Karpas-422 (cell line): ENCODE data around the gene ITGA5. TPM values are rescaled to one million over a fixed set of nuclear protein-coding genes. Genes with fewer than 3 reads are reported as not detected.

Experiments
- DNase-seq: peaks from one replicate; pipeline ENCODE4 v3.0.0-alpha.2; 2015
- H2AFZ ChIP-seq: fragments of 200-600 bp; sonication (generic); 2 replicates; pipeline ENCODE4 v1.6.1; 2014; ENCODE audit warnings: antibody characterized with exemption, low read length, mixed read lengths
- H3K27ac ChIP-seq: fragments of 200-600 bp; sonication (generic); 2 replicates; pipeline ENCODE4 v1.5.1; 2014; ENCODE audit warnings: mild to moderate bottlenecking, low read length, moderate library complexity
- H3K27me3 ChIP-seq: fragments of 200-600 bp; sonication (generic); 2 replicates; pipeline ENCODE4 v1.6.1; 2014; ENCODE audit warnings: low read length, mixed read lengths
- H3K36me3 ChIP-seq: fragments of 200-600 bp; sonication (generic); 2 replicates; pipeline ENCODE4 v1.6.1; 2014; ENCODE audit warnings: low read length, mixed read lengths; ENCODE audit not compliant: insufficient read depth
- H3K4me1 ChIP-seq: fragments of 200-600 bp; sonication (generic); 2 replicates; pipeline ENCODE4 v1.6.1; 2014; ENCODE audit warnings: mild to moderate bottlenecking, low read length, mixed read lengths
- H3K4me2 ChIP-seq: fragments of 200-600 bp; sonication (generic); 2 replicates; pipeline ENCODE4 v1.6.1; 2014; ENCODE audit warnings: low read length, low read depth, mild to moderate bottlenecking; ENCODE audit not compliant: poor library complexity, severe bottlenecking
- H3K4me3 ChIP-seq: fragments of 200-600 bp; sonication (generic); 2 replicates; pipeline ENCODE4 v1.5.1; 2014; ENCODE audit warnings: mild to moderate bottlenecking, antibody characterized with exemption, low read length, mixed read lengths
- H3K79me2 ChIP-seq: fragments of 200-600 bp; sonication (generic); 2 replicates; pipeline ENCODE4 v1.6.1; 2014; ENCODE audit warnings: mild to moderate bottlenecking, low read length, mixed read lengths
- H3K9ac ChIP-seq: fragments of 200-600 bp; sonication (generic); 2 replicates; pipeline ENCODE4 v1.6.0; 2014; ENCODE audit warnings: low read length
- H3K9me2 ChIP-seq: fragments of 200-600 bp; sonication (generic), shearing (Covaris generic); replicated peaks from 2 replicates; pipeline ENCODE4 v1.6.0; 2014; ENCODE audit warnings: mild to moderate bottlenecking, low read length, moderate library complexity; ENCODE audit not compliant: insufficient read depth
- H3K9me3 ChIP-seq: fragments of 300-700, 200-600 bp; sonication (generic); 2 replicates; pipeline ENCODE4 v1.6.1; 2014; ENCODE audit warnings: low read length, mixed read lengths
- H4K20me1 ChIP-seq: fragments of 200-600 bp; sonication (generic); 2 replicates; pipeline ENCODE4 v1.6.1; 2014; ENCODE audit warnings: mild to moderate bottlenecking, antibody characterized with exemption, low read length, low read depth; ENCODE audit not compliant: insufficient read depth
- total RNA-seq: library from RNA; depleted of rRNA; stranded (reverse); fragments of >200 nt; shearing (Covaris generic); gene quantifications from 2 replicates; pipeline ENCODE4 v1.2.3, GENCODE V29; 2014; ENCODE audit warnings: low replicate concordance

ITGA5 gene
- total RNA-seq, 1 experiment from 2014 or later = not detected

- no peaks in the 10 kb centered on the region for H3K27me3 ChIP-seq
- no peak overlapping the region for H3K27ac ChIP-seq
- no peak overlapping the region for H3K4me3 ChIP-seq
- no peaks in the 10 kb centered on the region; the same call in 1 of the 2 replicates for H4K20me1 ChIP-seq
- no peaks in the 10 kb centered on the region for H3K9me2 ChIP-seq
- H3K9ac ChIP-seq = no peak overlapping the region
- no peaks in the 10 kb centered on the region for H3K79me2 ChIP-seq
- no peaks in the 10 kb centered on the region for H3K9me3 ChIP-seq
- H3K36me3 ChIP-seq = 0 out of 2 replicates have a peak, but pooled peaks cover 3% of the 10 kb centered on the region
- no peak overlapping the region for H3K4me2 ChIP-seq
- no peak overlapping the region for H2AFZ ChIP-seq
- no peak for DNase-seq
- peaks cover 6% of the 10 kb centered on the region for H3K4me1 ChIP-seq
Measured at GRCh38 chr12:54452628-54453027, 33.6 kb upstream of the ITGA5 start.

GRCh38 chr12:54448344-54448743 lies 29.3 kb upstream of the ITGA5 start:
- no peak for DNase-seq
- Histone ChIP-seq H3K4me1 (peaks cover 6% of the 10 kb centered on the region), H3K27me3 (no peaks in the 10 kb centered on the region), H3K36me3 (no peaks in the 10 kb centered on the region), H3K4me3 (no peak overlapping the region), H3K9ac (no peak overlapping the region), H3K4me2 (no peak overlapping the region), H3K9me3 (no peaks in the 10 kb centered on the region), H2AFZ (no peak overlapping the region), H4K20me1 (no peaks in the 10 kb centered on the region; the same call in 1 of the 2 replicates), H3K27ac (no peak overlapping the region), H3K79me2 (no peaks in the 10 kb centered on the region), H3K9me2 (no peaks in the 10 kb centered on the region)

GRCh38 chr12:54447917-54448316 lies 28.9 kb upstream of the ITGA5 start:
- DNase-seq = no peak
- Histone ChIP-seq H3K9me2 (no peaks in the 10 kb centered on the region), H3K79me2 (no peaks in the 10 kb centered on the region), H4K20me1 (no peaks in the 10 kb centered on the region; the same call in 1 of the 2 replicates), H3K9me3 (no peaks in the 10 kb centered on the region), H3K36me3 (no peaks in the 10 kb centered on the region), H3K27ac (no peak overlapping the region), H3K9ac (no peak overlapping the region), H3K4me2 (no peak overlapping the region), H2AFZ (no peak overlapping the region), H3K4me1 (peaks cover 9% of the 10 kb centered on the region), H3K4me3 (no peak overlapping the region), H3K27me3 (no peaks in the 10 kb centered on the region)

GRCh38 chr12:54444206-54444605 lies 25.1 kb upstream of the ITGA5 start:
- Histone ChIP-seq H2AFZ (no peak overlapping the region), H3K79me2 (no peaks in the 10 kb centered on the region), H3K4me1 (peaks cover 6% of the 10 kb centered on the region; the same call in 1 of the 2 replicates), H3K9me3 (no peaks in the 10 kb centered on the region), H3K27ac (no peak overlapping the region), H3K36me3 (no peaks in the 10 kb centered on the region), H3K27me3 (no peaks in the 10 kb centered on the region), H3K4me3 (no peak overlapping the region), H3K4me2 (no peak overlapping the region), H3K9ac (no peak overlapping the region), H3K9me2 (no peaks in the 10 kb centered on the region), H4K20me1 (no peaks in the 10 kb centered on the region)
- DNase-seq = no peak

- Histone ChIP-seq H4K20me1 (no peaks in the 10 kb centered on the region), H3K4me2 (no peak overlapping the region), H3K36me3 (no peaks in the 10 kb centered on the region), H3K9me2 (no peaks in the 10 kb centered on the region), H3K27me3 (no peaks in the 10 kb centered on the region), H3K4me3 (no peak overlapping the region), H3K79me2 (no peaks in the 10 kb centered on the region), H3K9me3 (no peaks in the 10 kb centered on the region), H3K4me1 (peaks cover 6% of the 10 kb centered on the region; the same call in 1 of the 2 replicates), H3K27ac (no peak overlapping the region), H2AFZ (no peak overlapping the region), H3K9ac (no peak overlapping the region)
- no peak for DNase-seq
Measured at GRCh38 chr12:54443446-54443845, 24.4 kb upstream of the ITGA5 start.

- DNase-seq = no peak
- Histone ChIP-seq H4K20me1 (no peaks in the 10 kb centered on the region), H3K4me3 (no peak overlapping the region), H3K9me3 (no peaks in the 10 kb centered on the region), H3K27ac (no peak overlapping the region), H3K4me2 (no peak overlapping the region), H3K9me2 (no peaks in the 10 kb centered on the region), H3K79me2 (no peaks in the 10 kb centered on the region), H3K36me3 (no peaks in the 10 kb centered on the region), H2AFZ (no peak overlapping the region), H3K27me3 (no peaks in the 10 kb centered on the region), H3K4me1 (peaks cover 6% of the 10 kb centered on the region; the same call in 1 of the 2 replicates), H3K9ac (no peak overlapping the region)
Measured at GRCh38 chr12:54442961-54443360, 23.9 kb upstream of the ITGA5 start.

GRCh38 chr12:54442099-54442498 lies 23.0 kb upstream of the ITGA5 start:
- H3K4me3 ChIP-seq = no peak overlapping the region
- no peak overlapping the region for H3K9ac ChIP-seq
- H3K9me2 ChIP-seq = no peaks in the 10 kb centered on the region
- no peak overlapping the region for H3K27ac ChIP-seq
- H3K79me2 ChIP-seq = no peaks in the 10 kb centered on the region
- H3K36me3 ChIP-seq = no peaks in the 10 kb centered on the region
- H3K4me1 ChIP-seq = peaks cover 6% of the 10 kb centered on the region; the same call in 1 of the 2 replicates
- no peak for DNase-seq
- no peaks in the 10 kb centered on the region for H4K20me1 ChIP-seq
- no peak overlapping the region for H3K4me2 ChIP-seq
- no peaks in the 10 kb centered on the region for H3K9me3 ChIP-seq
- H2AFZ ChIP-seq = no peak overlapping the region
- no peaks in the 10 kb centered on the region for H3K27me3 ChIP-seq

- H3K9ac ChIP-seq = no peak overlapping the region
- no peaks in the 10 kb centered on the region for H3K36me3 ChIP-seq
- no peaks in the 10 kb centered on the region for H3K27me3 ChIP-seq
- H3K4me1 ChIP-seq = peaks cover 6% of the 10 kb centered on the region; the same call in 1 of the 2 replicates
- no peak overlapping the region for H3K4me3 ChIP-seq
- no peaks in the 10 kb centered on the region for H3K9me3 ChIP-seq
- H2AFZ ChIP-seq = no peak overlapping the region
- H3K79me2 ChIP-seq = no peaks in the 10 kb centered on the region
- no peak overlapping the region for H3K4me2 ChIP-seq
- DNase-seq = peak; percentile 75
- H3K9me2 ChIP-seq = no peaks in the 10 kb centered on the region
- H3K27ac ChIP-seq = no peak overlapping the region
- no peaks in the 10 kb centered on the region for H4K20me1 ChIP-seq
Measured at GRCh38 chr12:54439521-54440255, 20.6 kb upstream of the ITGA5 start.
